ENCODE results near the gene MAPKBP1.
"Not testable (repeated sequence)": the region's sequence is repeated elsewhere in the genome, so short reads cannot be mapped to it uniquely, and the experiment has no call there.

MAPKBP1 gene

DNA sequence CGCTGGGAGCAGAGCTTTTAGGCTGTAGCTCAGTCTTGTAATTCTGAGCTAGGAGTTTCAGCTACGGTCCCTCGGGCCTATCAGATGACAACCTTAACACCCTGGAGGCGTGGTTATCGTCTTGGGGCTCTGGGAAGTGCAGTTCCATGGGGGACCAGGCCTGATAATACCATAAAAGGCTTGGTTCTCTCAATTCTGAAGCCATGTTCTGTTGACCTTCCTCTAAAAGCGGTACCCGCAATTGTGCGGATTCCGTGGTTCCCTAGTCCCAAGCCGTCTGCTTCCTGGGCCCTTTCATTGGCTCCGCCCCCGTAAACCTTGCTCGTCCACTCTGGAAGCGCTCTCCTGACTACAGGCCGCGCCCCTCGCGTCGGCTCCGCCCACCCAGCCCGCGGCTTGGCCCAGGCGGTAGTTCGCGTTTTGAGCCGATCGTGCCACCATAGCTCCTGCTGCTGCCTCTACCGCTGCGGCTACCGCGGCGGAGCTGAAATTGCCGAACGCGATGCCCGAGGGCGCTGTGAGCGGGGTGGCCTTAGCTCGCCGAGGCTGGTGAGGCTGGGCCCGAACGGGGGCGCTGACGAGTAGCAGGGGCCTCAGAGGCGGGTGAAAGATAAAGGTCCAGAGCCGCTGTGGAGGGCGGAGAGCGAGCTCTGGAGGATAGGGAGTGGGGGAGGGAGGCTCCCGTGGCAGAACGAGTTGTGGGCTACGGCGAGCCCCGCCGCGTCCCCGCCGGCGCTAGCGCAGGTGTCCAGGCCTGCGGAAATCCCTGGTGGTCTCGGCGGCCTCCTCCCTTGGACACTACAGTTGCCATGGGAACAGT is at the start of gene MAPKBP1:
MAPKBP1 (plus strand) TSS at position 423 of the 820 bp plus-strand sequence. CDS start 792 bp downstream, outside the sequence.
- peak; percentile 98 for DNase-seq (ENCODE audit: low spot score)

GRCh38 chr15:41727143-41727542 is 47.1 kb upstream of the MAPKBP1 start:
- no peak for DNase-seq (ENCODE audit: low spot score)

- DNase-seq (ENCODE audit: low spot score), result not testable (repeated sequence)
Observed at GRCh38 chr15:41728061-41728460, 46.2 kb upstream of the MAPKBP1 start.

GRCh38 chr15:41730543-41730942 is 43.7 kb upstream of the MAPKBP1 start:
- no peak for DNase-seq (ENCODE audit: low spot score)

DNA sequence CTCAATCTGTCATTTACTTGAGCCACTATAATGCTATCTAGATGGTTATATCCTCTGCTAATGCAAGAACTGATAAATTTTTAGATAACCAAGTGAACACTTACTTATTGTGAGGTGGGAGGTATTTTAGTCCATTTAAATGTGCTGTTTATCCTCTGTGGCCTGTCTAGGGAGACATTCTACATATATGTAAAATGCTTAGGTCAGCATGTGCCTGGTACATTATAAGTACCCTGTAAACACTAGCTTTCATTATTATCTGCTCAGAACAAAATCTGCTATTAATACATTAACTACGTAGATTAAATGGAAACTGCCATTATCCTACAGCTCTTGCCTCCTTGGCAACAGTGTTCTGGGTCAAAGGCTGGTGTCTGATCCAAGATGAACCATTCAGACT is 41.8 kb upstream of the MAPKBP1 start:
- DNase-seq (ENCODE audit: low spot score), result no peak

DNA sequence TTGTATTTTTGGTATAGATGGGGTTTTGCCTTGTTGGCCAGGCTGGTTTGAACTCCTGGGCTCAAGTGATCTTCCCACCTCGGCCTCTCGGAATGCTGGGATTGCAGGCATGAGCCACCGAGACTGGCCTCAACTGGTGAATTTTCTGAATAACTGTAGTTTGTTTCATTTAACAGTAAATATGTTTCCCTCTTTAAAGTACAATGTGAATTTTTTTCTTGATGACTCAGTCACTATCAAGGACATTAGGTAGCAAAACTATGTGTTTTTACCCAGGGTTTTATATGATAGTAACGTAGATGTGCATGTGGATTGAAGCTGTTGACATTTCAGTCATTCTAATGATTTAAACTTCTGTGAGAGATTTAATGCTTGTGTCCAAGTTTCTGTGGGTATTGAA is 40.2 kb upstream of the MAPKBP1 start:
- DNase-seq (ENCODE audit: low spot score), result no peak

DNA sequence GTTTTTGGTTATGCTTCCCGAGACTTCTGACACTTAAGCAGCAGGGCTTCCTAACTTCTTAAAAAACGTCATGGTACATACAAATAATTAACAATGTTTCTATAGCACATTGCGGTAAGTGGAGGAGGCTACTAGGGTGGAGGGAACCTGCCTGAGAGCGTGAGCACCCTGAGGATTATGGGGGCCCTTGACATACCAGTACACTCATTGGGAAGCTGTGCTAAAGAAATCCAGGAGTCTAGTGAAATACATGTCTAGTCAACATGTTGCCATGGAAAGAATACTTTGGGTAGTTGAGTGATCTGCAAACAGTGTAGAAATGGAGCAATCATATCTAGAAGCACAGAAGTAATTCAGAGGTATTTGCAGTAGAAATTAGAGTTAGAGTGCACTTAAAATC is 39.2 kb upstream of the MAPKBP1 start:
- DNase-seq (ENCODE audit: low spot score), result no peak

GRCh38 chr15:41735492-41735891 is 38.8 kb upstream of the MAPKBP1 start:
- not testable (repeated sequence) for DNase-seq (ENCODE audit: low spot score)

GRCh38 chr15:41746802-41747201 is 27.5 kb upstream of the MAPKBP1 start:
- no peak for DNase-seq (ENCODE audit: low spot score)

- no peak for DNase-seq (ENCODE audit: low spot score)
Observed at GRCh38 chr15:41756198-41756597, 18.1 kb upstream of the MAPKBP1 start.

DNA sequence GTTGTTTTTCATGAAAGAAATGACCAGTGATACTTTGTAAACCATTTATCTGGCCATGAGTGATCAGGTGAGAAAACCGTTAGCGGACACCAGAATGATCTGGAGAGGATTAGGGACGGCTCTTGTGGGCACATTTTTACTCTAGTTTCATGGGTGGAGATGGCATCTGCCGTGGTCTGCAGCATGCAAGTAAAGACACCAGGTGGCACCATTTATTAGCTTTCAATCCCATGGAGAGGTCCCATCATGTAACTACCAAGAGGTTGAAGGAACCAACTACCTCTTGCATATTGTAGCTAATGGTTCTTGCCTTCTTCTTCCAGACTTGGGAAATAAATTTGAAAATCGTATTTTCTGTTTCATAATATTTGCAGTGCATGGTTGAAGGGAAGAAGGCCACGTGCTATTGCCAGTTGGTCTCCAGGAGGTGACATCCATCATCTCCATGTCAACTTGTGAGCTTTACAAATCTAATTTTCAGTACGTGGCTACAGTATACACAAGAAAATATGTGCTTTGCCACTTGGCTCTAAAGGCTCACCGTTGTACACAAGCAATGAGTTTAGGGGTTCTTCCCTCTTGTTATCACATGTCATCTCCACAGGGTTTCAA is 1.5 kb upstream of the MAPKBP1 start:
- peak; percentile 76 for DNase-seq (ENCODE audit: low spot score)

- peak; percentile 16 for DNase-seq (ENCODE audit: low spot score)
Observed at GRCh38 chr15:41773332-41773728, 954 bp upstream of the MAPKBP1 start.

DNA sequence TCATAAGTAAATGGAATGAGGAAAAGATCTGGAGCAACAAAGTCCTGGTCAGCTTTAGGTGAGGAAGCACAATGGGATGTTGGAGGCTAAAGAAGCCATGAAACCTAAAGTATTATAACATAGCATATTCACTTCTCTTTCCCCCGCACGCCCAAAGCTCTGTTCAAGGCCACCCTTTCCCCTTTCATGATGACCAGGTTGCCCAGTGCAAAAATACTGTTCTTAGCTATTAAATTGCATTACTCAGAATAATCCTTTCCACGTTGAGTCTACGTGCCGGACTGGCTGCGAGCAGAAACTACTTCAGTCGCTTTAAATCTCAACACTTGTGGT is 589 bp upstream of the MAPKBP1 start:
- no peak for DNase-seq (ENCODE audit: low spot score)

DNA sequence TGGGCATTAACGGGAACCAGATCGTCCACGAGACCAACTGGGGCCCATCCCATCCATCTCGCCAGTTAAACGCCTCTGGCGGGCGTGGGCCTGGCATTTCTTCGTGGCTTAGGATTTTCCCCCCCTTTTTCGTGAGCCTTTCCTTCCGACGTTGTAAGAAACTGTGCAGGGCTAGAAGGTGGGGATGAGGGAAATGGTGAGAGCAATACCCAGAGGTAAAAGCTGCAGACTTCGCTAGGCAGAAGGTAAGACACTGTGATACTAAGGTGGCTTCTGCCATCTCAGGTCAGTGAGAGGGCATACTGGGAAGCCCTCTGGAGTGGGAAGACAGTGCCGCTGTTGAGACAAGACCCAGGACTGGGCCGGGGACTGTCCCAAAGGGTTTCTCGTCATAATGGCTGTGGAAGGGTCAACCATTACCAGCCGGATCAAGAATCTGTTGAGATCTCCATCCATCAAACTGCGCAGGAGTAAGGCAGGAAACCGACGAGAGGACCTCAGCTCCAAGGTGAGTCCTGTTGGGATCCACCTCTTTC is 666 bp downstream of the MAPKBP1 start:
- DNase-seq (ENCODE audit: low spot score), result no peak

DNA sequence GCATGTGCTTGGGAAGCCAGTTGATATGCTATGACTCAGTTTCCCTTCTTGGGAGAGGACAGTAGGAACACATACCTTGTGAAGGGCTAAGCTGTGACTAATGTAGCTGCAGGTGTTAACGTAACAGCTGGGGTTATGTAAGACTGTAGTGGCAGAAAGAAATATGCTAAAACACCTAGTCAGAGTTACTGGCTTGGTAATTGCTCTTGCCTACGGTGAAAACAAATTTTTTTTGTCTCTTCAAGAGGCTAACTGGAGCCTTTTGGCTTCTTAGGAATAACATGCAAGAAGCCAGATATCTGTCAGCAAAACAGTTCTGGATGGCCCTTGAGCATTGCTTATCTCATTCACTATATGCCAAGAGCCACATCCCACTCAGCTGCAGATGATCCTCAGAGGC is 1.4 kb downstream of the MAPKBP1 start:
- no peak for DNase-seq (ENCODE audit: low spot score)

GRCh38 chr15:41777421-41777973 is 3.2 kb downstream of the MAPKBP1 start:
- peak; percentile 70 for DNase-seq (ENCODE audit: low spot score)

- DNase-seq (ENCODE audit: low spot score), result peak; percentile 41
Observed at GRCh38 chr15:41778521-41778920, 4.2 kb downstream of the MAPKBP1 start.

- DNase-seq (ENCODE audit: low spot score), result no peak
Observed at GRCh38 chr15:41779662-41780157, 5.4 kb downstream of the MAPKBP1 start.

DNA sequence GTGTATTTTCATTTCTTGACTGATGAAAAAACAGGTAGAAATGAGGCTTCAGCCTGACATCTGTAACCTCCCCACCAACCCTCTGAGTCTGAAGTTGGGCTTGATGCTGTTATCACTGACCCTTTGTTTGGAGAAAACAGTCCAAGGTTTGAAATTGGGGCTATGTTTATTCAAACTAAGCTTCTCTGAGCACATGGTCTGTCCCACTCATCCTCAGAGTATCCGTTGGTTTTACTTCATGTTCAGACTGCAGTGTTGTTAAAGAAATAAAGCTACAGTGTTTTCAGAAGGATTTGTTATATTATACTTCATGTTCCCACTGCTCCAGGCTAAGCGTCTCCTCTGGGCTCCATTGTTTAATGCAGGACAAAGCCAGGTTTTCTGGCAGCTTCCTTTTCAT is 6.0 kb downstream of the MAPKBP1 start:
- DNase-seq (ENCODE audit: low spot score), result no peak

DNA sequence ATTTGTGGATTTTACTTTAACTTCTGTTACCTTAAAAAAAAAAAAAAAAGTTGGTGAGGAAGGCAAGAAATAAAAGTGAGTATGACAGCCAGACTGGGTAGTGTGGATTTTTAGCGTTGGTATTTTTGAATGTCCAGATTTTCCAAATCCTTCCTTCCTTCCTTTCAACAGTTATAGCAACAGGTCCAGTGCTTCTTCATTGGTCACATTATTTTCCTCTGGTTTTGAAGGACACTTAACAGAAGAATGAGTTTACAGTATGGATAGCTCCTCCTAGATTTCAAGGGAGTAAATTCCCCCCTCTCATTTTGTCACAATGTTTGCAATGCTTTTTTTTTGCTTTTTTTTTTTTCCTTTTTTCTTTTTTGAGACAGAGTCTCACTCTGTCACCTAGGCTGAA is 6.4 kb downstream of the MAPKBP1 start:
- no peak for DNase-seq (ENCODE audit: low spot score)

DNA sequence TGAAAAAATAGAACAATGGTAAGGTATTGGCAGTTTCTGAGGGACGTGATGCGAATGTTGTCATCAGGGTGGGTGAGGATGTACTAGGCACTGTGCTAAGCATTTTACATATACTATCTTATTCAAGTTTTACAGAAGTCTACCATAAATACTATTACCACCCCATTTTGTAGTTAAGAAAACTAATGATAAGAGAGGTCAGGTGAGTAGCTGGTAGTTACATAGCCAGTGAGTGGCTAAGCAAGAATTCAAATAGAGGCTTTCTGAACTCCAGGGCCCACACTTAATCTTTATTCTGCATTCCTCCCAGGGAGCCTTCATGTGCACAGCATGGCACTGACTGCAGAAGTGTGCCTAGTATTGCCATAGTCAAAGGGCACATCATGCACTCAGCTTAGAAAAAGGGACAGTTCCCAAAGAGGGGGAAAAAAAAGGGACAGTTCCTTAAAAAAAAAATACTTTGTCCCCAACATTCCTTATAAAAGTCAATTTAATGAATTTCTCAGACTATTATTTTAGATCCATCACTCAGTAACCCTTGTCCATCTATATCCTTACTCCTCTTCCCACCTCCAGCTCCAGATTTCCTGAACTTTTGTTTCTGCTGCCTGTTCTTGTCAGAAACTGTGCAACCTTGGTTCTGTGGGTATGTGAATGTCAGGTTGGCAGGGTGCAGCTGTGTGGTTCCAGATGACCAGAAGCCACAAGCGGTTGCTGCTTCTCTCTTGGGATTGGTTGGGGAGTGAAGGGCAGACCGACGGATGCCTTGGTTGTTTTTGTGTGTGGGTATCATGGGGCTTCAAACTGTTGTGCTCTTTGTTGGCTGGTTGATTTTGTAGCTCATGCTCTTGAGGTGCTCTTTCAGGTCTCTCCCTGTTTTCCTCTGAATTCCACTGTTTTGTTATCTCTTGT is 8.3 kb downstream of the MAPKBP1 start:
- DNase-seq (ENCODE audit: low spot score), result no peak

DNA sequence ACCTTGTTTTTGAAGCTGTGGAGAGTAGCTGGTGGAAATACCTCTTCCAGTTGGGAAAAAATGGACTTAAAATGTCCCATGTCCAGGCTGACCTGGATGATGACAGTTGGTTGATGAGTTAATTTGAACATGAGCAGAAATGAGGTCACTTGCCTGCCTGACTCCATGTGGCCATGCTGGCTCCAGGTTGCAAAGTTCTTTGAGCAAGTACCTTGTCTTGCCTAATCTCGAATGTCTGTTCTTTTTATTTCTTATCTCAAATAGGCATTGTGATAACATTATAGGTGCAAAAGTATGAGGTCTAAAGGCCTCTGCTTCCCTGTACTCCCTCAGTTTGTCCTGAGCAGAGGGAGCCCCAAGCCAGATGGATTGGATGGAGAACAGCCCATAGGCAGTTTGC is 9.0 kb downstream of the MAPKBP1 start:
- DNase-seq (ENCODE audit: low spot score), result no peak

Measured in kidney capillary endothelial cell (primary cell).